Esophagus muscularis mucosa (tissue), 4 donors: ENCODE results near the gene MOCOS.

Experiments
- EP300 ChIP-seq: sonication (generic); formaldehyde crosslinking; IDR thresholded peaks from one replicate; pipeline ENCODE4 v1.6.1; 2017; ENCODE audit warnings: antibody characterized with exemption
- POLR2A ChIP-seq: fragments of 450-650 bp; IDR thresholded peaks from one replicate; pipeline ENCODE4 v1.6.1; 2017; ENCODE audit warnings: antibody characterized with exemption, moderate library complexity, mild to moderate bottlenecking, low read depth
- TF ChIP-seq, protein P1 (sequence below), 3 experiments: fragments of 200-600 bp in 2 of 3; fragments of 450-650 bp in 1 of 3; sonication (generic) in 2 of 3; IDR thresholded peaks; one replicate each; pipeline ENCODE4 v1.5.1; 2017 to 2019; ENCODE audit warnings: antibody characterized with exemption in 3 of 3, mild to moderate bottlenecking in 2 of 3, moderate library complexity in 1 of 3

- TF ChIP-seq, protein P1, sequence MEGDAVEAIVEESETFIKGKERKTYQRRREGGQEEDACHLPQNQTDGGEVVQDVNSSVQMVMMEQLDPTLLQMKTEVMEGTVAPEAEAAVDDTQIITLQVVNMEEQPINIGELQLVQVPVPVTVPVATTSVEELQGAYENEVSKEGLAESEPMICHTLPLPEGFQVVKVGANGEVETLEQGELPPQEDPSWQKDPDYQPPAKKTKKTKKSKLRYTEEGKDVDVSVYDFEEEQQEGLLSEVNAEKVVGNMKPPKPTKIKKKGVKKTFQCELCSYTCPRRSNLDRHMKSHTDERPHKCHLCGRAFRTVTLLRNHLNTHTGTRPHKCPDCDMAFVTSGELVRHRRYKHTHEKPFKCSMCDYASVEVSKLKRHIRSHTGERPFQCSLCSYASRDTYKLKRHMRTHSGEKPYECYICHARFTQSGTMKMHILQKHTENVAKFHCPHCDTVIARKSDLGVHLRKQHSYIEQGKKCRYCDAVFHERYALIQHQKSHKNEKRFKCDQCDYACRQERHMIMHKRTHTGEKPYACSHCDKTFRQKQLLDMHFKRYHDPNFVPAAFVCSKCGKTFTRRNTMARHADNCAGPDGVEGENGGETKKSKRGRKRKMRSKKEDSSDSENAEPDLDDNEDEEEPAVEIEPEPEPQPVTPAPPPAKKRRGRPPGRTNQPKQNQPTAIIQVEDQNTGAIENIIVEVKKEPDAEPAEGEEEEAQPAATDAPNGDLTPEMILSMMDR (IDR thresholded peaks at IDR 0.05) = peak; percentile 84 to 89 (median 85)
- TF ChIP-seq POLR2A (no peak), EP300 (no peak)
These were observed 97.5 kb downstream of the MOCOS start for GRCh38 chr18:36284671-36285295.
